Panc1 (cell line): ENCODE data around the gene TMOD3. TPM values are rescaled to one million over a fixed set of nuclear protein-coding genes. Genes with fewer than 3 reads are reported as not detected.
A peak's percentile ranks its signal among the peaks of the same experiment; 100 is the strongest.

Experiments
- ATAC-seq: fragments of 200-7000 bp; cut with Tn5 transposase; 2 replicates; pipeline ENCODE4 v1.9.1; 2020; ENCODE audit warnings: mild to moderate bottlenecking, moderate library complexity
- Bru-seq: library from RNA; stranded (reverse); fragments of 400-500 nt; gene quantifications from one replicate; lab custom pipeline; 2021; lab: Mats Ljungman, UMichigan
- BruChase-seq, 2 experiments: library from RNA; stranded (reverse); fragments of 400-500 nt; gene quantifications; one replicate each; lab custom pipeline; 2021; lab: Mats Ljungman, UMichigan
- BruUV-seq: library from RNA; stranded (reverse); fragments of 400-500 nt; replicated peaks from 2 replicates; lab custom pipeline; 2021; lab: Mats Ljungman, UMichigan
- CTCF ChIA-PET: fragments of 300-600 bp; sonication (Branson Sonifier 250); formaldehyde crosslinking; loops from one replicate; lab custom pipeline; 2022; ENCODE audit warnings: antibody characterized with exemption; lab: Charles Lee
- POLR2A ChIA-PET: fragments of 300-600 bp; sonication (Branson Sonifier 250); formaldehyde crosslinking; loops from one replicate; lab custom pipeline; 2022; ENCODE audit warnings: antibody characterized with exemption; lab: Charles Lee
- DNase-seq: peaks from one replicate; pipeline ENCODE4 v3.0.0-alpha.2; 2010; ENCODE audit warnings: low read depth, low spot score
- H3K27ac ChIP-seq: 2 replicates; pipeline ENCODE4 v1.5.1; 2011; ENCODE audit warnings: mild to moderate bottlenecking, low read length, inconsistent platforms
- H3K27me3 ChIP-seq: fragments of 200-500 bp; sonication (Bioruptor generic); 2 replicates; pipeline ENCODE4 v1.6.0; 2014; ENCODE audit warnings: low read length, inconsistent platforms; ENCODE audit not compliant: control insufficient read depth, insufficient read depth
- H3K36me3 ChIP-seq: fragments of 200-500 bp; sonication (Bioruptor generic); 2 replicates; pipeline ENCODE4 v1.5.1; 2014; ENCODE audit warnings: inconsistent platforms, mild to moderate bottlenecking, low read length, moderate library complexity; ENCODE audit not compliant: control insufficient read depth, insufficient read depth
- H3K4me1 ChIP-seq: 2 replicates; pipeline ENCODE4 v1.5.1; 2011; ENCODE audit warnings: inconsistent platforms, mild to moderate bottlenecking, low read length, moderate library complexity; ENCODE audit not compliant: control insufficient read depth, insufficient read depth
- H3K4me3 ChIP-seq, 2 experiments: 2 replicates each; pipeline ENCODE4 v1.5.1; 2011 to 2012; ENCODE audit warnings: low read depth in 2 of 2, low read length in 2 of 2, mild to moderate bottlenecking in 2 of 2, inconsistent platforms in 1 of 2, moderate library complexity in 1 of 2
- H3K9me3 ChIP-seq: fragments of 200-500 bp; sonication (Bioruptor generic); 2 replicates; pipeline ENCODE4 v1.5.1; 2014; ENCODE audit warnings: low read depth, mild to moderate bottlenecking, inconsistent platforms, low read length, moderate library complexity; ENCODE audit not compliant: control insufficient read depth, insufficient read depth
- CTCF ChIP-seq: fragments of 450-650 bp; IDR thresholded peaks from 2 replicates; pipeline ENCODE4 v1.5.1; 2017; ENCODE audit warnings: mild to moderate bottlenecking
- POLR2AphosphoS5 ChIP-seq: IDR thresholded peaks from 2 replicates; pipeline ENCODE4 v1.6.1; 2012; ENCODE audit warnings: mild to moderate bottlenecking, low read depth, low read length, moderate library complexity
- REST ChIP-seq, 2 experiments: IDR thresholded peaks; 2 replicates each; pipeline ENCODE4 v1.6.1; 2011 to 2012; ENCODE audit warnings: low read depth in 2 of 2, control low read depth in 1 of 2, low read length in 1 of 2, mild to moderate bottlenecking in 1 of 2, moderate library complexity in 1 of 2; ENCODE audit not compliant: insufficient read depth in 1 of 2
- SIN3A ChIP-seq: IDR thresholded peaks from 2 replicates; pipeline ENCODE4 v1.6.1; 2012; ENCODE audit warnings: low read depth, mild to moderate bottlenecking, low read length, moderate library complexity, borderline replicate concordance; ENCODE audit not compliant: insufficient read depth
- TCF7L2 ChIP-seq: IDR thresholded peaks from 2 replicates; pipeline ENCODE4 v1.6.1; 2011; ENCODE audit warnings: mild to moderate bottlenecking, low read depth, low read length, inconsistent platforms
- in situ Hi-C: cut with HindIII; loops from 2 replicates; pipeline ENCODE4 v1.10.0; 2016; ENCODE audit warnings: low sequenced_read_pairs, low pct_unique_long_range_greater_than_20kb
- intact Hi-C: fragments of 100-400 bp; cut with micrococcal nuclease; formaldehyde crosslinking; loops from one replicate; pipeline ENCODE4 v1.10.0; 2022; ENCODE audit not compliant: unreplicated experiment
- long read RNA-seq: library from polyadenylated mRNA; unstranded; transcript quantifications from one replicate; pipeline ENCODE4 v2.0.0, GENCODE V29; 2021; ENCODE audit not compliant: unreplicated experiment
- polyA plus RNA-seq: library from polyadenylated mRNA; unstranded; fragments of >200 nt; gene quantifications from one replicate; pipeline ENCODE4 v1.2.1, GENCODE V29; 2012; ENCODE audit warnings: missing spikeins; ENCODE audit not compliant: insufficient read length
- total RNA-seq: library from RNA; stranded (reverse); gene quantifications from one replicate; pipeline ENCODE4 v1.2.1, GENCODE V29; 2021; ENCODE audit not compliant: unreplicated experiment

Gene TMOD3
- 53.4 TPM for total RNA-seq
- 23.8 TPM for polyA plus RNA-seq
- percentile 88 among the genes with signal in this experiment for Bru-seq, nascent RNA
- BruChase-seq, experiment 1, labeled RNA remaining after a 2-hour chase = percentile 85 among the genes with signal in this experiment
- BruChase-seq, experiment 2, labeled RNA remaining after a 6-hour chase = percentile 92 among the genes with signal in this experiment
- long read RNA-seq, full-length matches to known transcripts = 102 of 138 reads
- long read RNA-seq, partial matches to known transcripts = 11 of 138 reads
- long read RNA-seq, other reads (novel, unspliced or antisense) = 25 of 138 reads

GRCh38 chr15:51829376-51830275 lies at the start of gene TMOD3:
Gene TMOD3 (plus strand): TSS chr15:51829653. CDS start chr15:51862885, 33,232 bp downstream.
- intact Hi-C loops (no loop called here), in situ Hi-C loops (no loop called here)
- Histone ChIP-seq H3K9me3 (no peaks in the 10 kb centered on the region), H3K27me3 (no peaks in the 10 kb centered on the region), H3K27ac (peak within 1 kb of the TSS; percentile 84), H3K4me1 (peaks cover 14% of the 10 kb centered on the region; the same call in 1 of the 2 replicates), H3K4me3 (peak within 1 kb of the TSS; percentile 87 to 94), H3K36me3 (no peaks in the 10 kb centered on the region; the same call in 1 of the 2 replicates)
- CTCF ChIA-PET = no interaction called here
- peak; percentile 78; the same call in 1 of the 2 replicates for TF ChIP-seq SIN3A
- TF ChIP-seq REST (IDR thresholded peaks at IDR 0.05; ENCODE audit: insufficient read depth in 1 of 2, low read depth in 2 of 2, low read length in 1 of 2) = 0 out of 4 replicates have a peak, but pooled peaks of 1 of the 2 experiments have one; percentile 17
- no peak for TF ChIP-seq CTCF
- 0 out of 2 replicates have a peak, but pooled peaks have one; percentile 20 for TF ChIP-seq TCF7L2
- TF ChIP-seq POLR2AphosphoS5 = peak; percentile 94
- BruUV-seq = no TSS peak
- ATAC-seq (peak; percentile 98), DNase-seq (peak; percentile 74)
- POLR2A ChIA-PET = interaction anchor here (0.5 to 0.6 kb wide), 2 partner anchors 190 to 218 kb away, joined by 4 read pairs; no protein-coding TSS in a partner anchor

GRCh38 chr15:51780636-51781035 lies 48.8 kb upstream of the TMOD3 start:
- ATAC-seq = no peak
- POLR2A ChIA-PET = no interaction called here
- in situ Hi-C loops = no loop called here

More at GRCh38 chr15:51780636-51781035, 48.8 kb upstream of the TMOD3 start:
- H3K36me3 ChIP-seq = no peaks in the 10 kb centered on the region
- H3K27me3 ChIP-seq = no peaks in the 10 kb centered on the region
- intact Hi-C loops = no loop called here
- H3K27ac ChIP-seq = no peak overlapping the region
- H3K9me3 ChIP-seq = no peaks in the 10 kb centered on the region; the same call in 1 of the 2 replicates
- no TSS peak for BruUV-seq
- DNase-seq = no peak
- H3K4me3 ChIP-seq = no peak overlapping the region
- H3K4me1 ChIP-seq = no peaks in the 10 kb centered on the region
- CTCF ChIA-PET = no interaction called here
- no peak for TF ChIP-seq POLR2AphosphoS5
- no peak for TF ChIP-seq TCF7L2
- TF ChIP-seq REST (IDR thresholded peaks at IDR 0.05; ENCODE audit: insufficient read depth in 1 of 2, low read depth in 2 of 2, low read length in 1 of 2) = no peak
- TF ChIP-seq CTCF = no peak
- TF ChIP-seq SIN3A = no peak
